HCT116 (cell line): Measurements from ENCODE around the gene CDHR5. TPM values are rescaled to one million over a fixed set of nuclear protein-coding genes. Genes with fewer than 3 reads are reported as not detected.

Source experiments
- ATAC-seq: fragments of 200-7000 bp; cut with Tn5 transposase; 2 replicates; pipeline ENCODE4 v1.9.1; 2020; ENCODE audit warnings: mild to moderate bottlenecking, moderate library complexity
- BruUV-seq: library from RNA; stranded (reverse); fragments of 400-500 nt; replicated peaks from 2 replicates; lab custom pipeline; 2021; lab: Mats Ljungman, UMichigan
- CTCF ChIA-PET: fragments of 300-600 bp; sonication (Branson Sonifier 250); formaldehyde crosslinking; loops from one replicate; lab custom pipeline; 2021; ENCODE audit warnings: antibody characterized with exemption; lab: Charles Lee
- POLR2A ChIA-PET: fragments of 300-600, 350-600 bp; sonication (Branson Sonifier 250); formaldehyde crosslinking; loops from one replicate; lab custom pipeline; 2021; ENCODE audit warnings: antibody characterized with exemption; lab: Charles Lee
- RAD21 ChIA-PET, 2 experiments: fragments of 300-600 bp; sonication (Branson Sonifier 250); formaldehyde crosslinking; loops; one replicate each; lab custom pipeline; 2023; ENCODE audit warnings: low total read pairs in 2 of 2; ENCODE audit not compliant: uncharacterized antibody in 2 of 2, unreplicated experiment in 2 of 2, low non-redundant PET in 1 of 2; lab: Charles Lee
- DNase-seq: peaks from one replicate; pipeline ENCODE4 v3.0.0-alpha.2; 2010; ENCODE audit warnings: low read depth, low spot score
- H2AFZ ChIP-seq: fragments of 200-600 bp; shearing (Covaris generic), sonication (generic); 2 replicates; pipeline ENCODE4 v1.6.1; 2017; ENCODE audit warnings: low read depth, mixed run types, mixed read lengths, antibody characterized with exemption, low read length; ENCODE audit not compliant: poor library complexity, severe bottlenecking
- H3K27ac ChIP-seq: 2 replicates; pipeline ENCODE4 v1.5.1; 2012; ENCODE audit warnings: low read depth, low read length
- H3K27me3 ChIP-seq: fragments of 200-600 bp; sonication (generic); 2 replicates; pipeline ENCODE4 v1.6.1; 2016; ENCODE audit warnings: mixed run types, low read length, mixed read lengths; ENCODE audit not compliant: insufficient read depth
- H3K36me3 ChIP-seq, 2 experiments: fragments of 200-500 bp in 1 of 2; fragments of 200-600 bp in 1 of 2; sonication (Bioruptor generic) in 1 of 2; sonication (generic) in 1 of 2; 2 replicates each; pipeline versions ENCODE4 v1.5.1 to v1.6.1; 2014 to 2016; ENCODE audit warnings: low read length in 2 of 2, inconsistent platforms in 1 of 2, mixed read lengths in 1 of 2, mixed run types in 1 of 2; ENCODE audit not compliant: insufficient read depth in 2 of 2, control insufficient read depth in 1 of 2
- H3K4me1 ChIP-seq, 2 experiments: fragments of 200-600 bp in 1 of 2; sonication (generic) in 1 of 2; 2 replicates each; pipeline versions ENCODE4 v1.5.1 to v1.6.1; 2012 to 2017; ENCODE audit warnings: low read length in 2 of 2, inconsistent platforms in 1 of 2, mild to moderate bottlenecking in 1 of 2, mixed read lengths in 1 of 2, mixed run types in 1 of 2, moderate library complexity in 1 of 2; ENCODE audit not compliant: insufficient read depth in 2 of 2, control insufficient read depth in 1 of 2
- H3K4me2 ChIP-seq: fragments of 200-600 bp; sonication (generic); 2 replicates; pipeline ENCODE4 v1.6.1; 2017; ENCODE audit warnings: mixed run types, low read length, mixed read lengths
- H3K4me3 ChIP-seq, 2 experiments: fragments of 200-600 bp in 1 of 2; sonication (generic) in 1 of 2; replicated peaks in 1 of 2; 2 replicates each; pipeline ENCODE4 v1.5.1; 2011 to 2016; ENCODE audit warnings: low read length in 2 of 2, control low read depth in 1 of 2, low read depth in 1 of 2, mild to moderate bottlenecking in 1 of 2, mixed read lengths in 1 of 2, mixed run types in 1 of 2
- H3K79me2 ChIP-seq: fragments of 200-600 bp; sonication (generic); 2 replicates; pipeline ENCODE4 v1.6.1; 2017; ENCODE audit warnings: mild to moderate bottlenecking, mixed run types, low read length, moderate library complexity, mixed read lengths; ENCODE audit not compliant: insufficient read depth
- H3K9ac ChIP-seq: fragments of 200-600 bp; sonication (generic); 2 replicates; pipeline ENCODE4 v1.6.1; 2016; ENCODE audit warnings: low read length, mixed read lengths
- H3K9me2 ChIP-seq: fragments of 200-600 bp; sonication (generic), shearing (Covaris generic); 2 replicates; pipeline ENCODE4 v1.6.1; 2017; ENCODE audit warnings: mixed run types, mild to moderate bottlenecking, moderate library complexity; ENCODE audit not compliant: insufficient read depth
- H3K9me3 ChIP-seq, 2 experiments: fragments of 200-500 bp in 1 of 2; fragments of 200-600 bp in 1 of 2; sonication (Bioruptor generic) in 1 of 2; sonication (generic) in 1 of 2; 2 replicates each; pipeline ENCODE4 v1.6.1; 2014 to 2017; ENCODE audit warnings: low read length in 2 of 2, mixed read lengths in 2 of 2, inconsistent platforms in 1 of 2, low read depth in 1 of 2, mild to moderate bottlenecking in 1 of 2, mixed run types in 1 of 2, moderate library complexity in 1 of 2; ENCODE audit not compliant: control insufficient read depth in 1 of 2, insufficient read depth in 1 of 2
- H4K20me1 ChIP-seq: fragments of 200-600 bp; sonication (generic), shearing (Covaris generic); 2 replicates; pipeline ENCODE4 v1.6.1; 2017; ENCODE audit warnings: mixed run types, mild to moderate bottlenecking, moderate library complexity; ENCODE audit not compliant: insufficient read depth
- ATF3 ChIP-seq: IDR thresholded peaks from 2 replicates; pipeline ENCODE4 v1.6.1; 2012
- EGR1 ChIP-seq: IDR thresholded peaks from 2 replicates; pipeline ENCODE4 v1.6.1; 2012; ENCODE audit warnings: low read depth
- ELF1 ChIP-seq: IDR thresholded peaks from 2 replicates; pipeline ENCODE4 v1.6.1; 2012; ENCODE audit warnings: low read depth, borderline replicate concordance
- JUND ChIP-seq: IDR thresholded peaks from 2 replicates; pipeline ENCODE4 v1.6.1; 2012
- MAX ChIP-seq: IDR thresholded peaks from 2 replicates; pipeline ENCODE4 v1.6.1; 2012
- POLR2AphosphoS5 ChIP-seq: IDR thresholded peaks from 2 replicates; pipeline ENCODE4 v1.6.1; 2011; ENCODE audit warnings: mild to moderate bottlenecking, low read depth, low read length, moderate library complexity
- RAD21 ChIP-seq: IDR thresholded peaks from 2 replicates; pipeline ENCODE4 v1.6.1; 2012; ENCODE audit warnings: low read depth, mild to moderate bottlenecking
- SRF ChIP-seq: IDR thresholded peaks from 2 replicates; pipeline ENCODE4 v1.6.1; 2012; ENCODE audit warnings: low read depth
- TCF7L2 ChIP-seq: IDR thresholded peaks from 2 replicates; pipeline ENCODE4 v1.7.0; 2011; ENCODE audit warnings: borderline replicate concordance, inconsistent platforms; ENCODE audit not compliant: insufficient read depth, insufficient read length; ENCODE audit errors: extremely low read depth
- ZFX ChIP-seq: fragments of 450-650 bp; IDR thresholded peaks from 2 replicates; pipeline ENCODE4 v1.6.1; 2017
- ZNF274 ChIP-seq: fragments of 200-500 bp; sonication (Bioruptor generic); IDR thresholded peaks from 2 replicates; pipeline ENCODE4 v1.6.1; 2014; ENCODE audit warnings: mild to moderate bottlenecking, low read depth, low read length, inconsistent platforms
- intact Hi-C: fragments of 100-400 bp; cut with micrococcal nuclease; formaldehyde crosslinking; loops from 2 replicates; pipeline ENCODE4 v1.10.0; 2022
- total RNA-seq: library from RNA; stranded (reverse); gene quantifications from one replicate; pipeline ENCODE4 v1.2.1, GENCODE V29; 2021; ENCODE audit not compliant: unreplicated experiment
- TF ChIP-seq, protein P1 (sequence below): IDR thresholded peaks from 2 replicates; pipeline ENCODE4 v1.6.1; 2012; ENCODE audit warnings: low read depth
- TF ChIP-seq, protein P2 (sequence below), 3 experiments: fragments of 200-600 bp in 1 of 3; sonication (generic) in 1 of 3; IDR thresholded peaks in 2 of 3; conservative IDR thresholded peaks in 1 of 3; 2 replicates each; pipeline ENCODE4 v1.5.1; 2012 to 2017; ENCODE audit warnings: low read depth in 2 of 3, low read length in 2 of 3, antibody characterized with exemption in 1 of 3, borderline replicate concordance in 1 of 3, control low read depth in 1 of 3, mild to moderate bottlenecking in 1 of 3, mixed read lengths in 1 of 3, mixed run types in 1 of 3, moderate library complexity in 1 of 3; ENCODE audit not compliant: insufficient read depth in 1 of 3

CDHR5 gene
- total RNA-seq, 1 experiment from 2014 or later, result not detected

GRCh38 chr11:571802-572185, 53.0 kb downstream of the CDHR5 start:
- Histone ChIP-seq H3K4me3 (no peak overlapping the region), H4K20me1 (no peaks in the 10 kb centered on the region), H3K9me2 (no peaks in the 10 kb centered on the region), H3K4me1 (peaks cover 9 to 44% of the 10 kb centered on the region in 2 experiments; a peak in 3 of 4 replicates), H3K9me3 (no peaks in the 10 kb centered on the region), H3K36me3 (no peaks in the 10 kb centered on the region), H3K27ac (peak overlapping the region; percentile 2; the same call in 1 of the 2 replicates), H3K27me3 (no peaks in the 10 kb centered on the region), H3K4me2 (no peak overlapping the region), H2AFZ (no peak overlapping the region), H3K79me2 (peaks cover 4% of the 10 kb centered on the region), H3K9ac (no peak overlapping the region)
- ChIA-PET CTCF (no interaction called here), POLR2A (no interaction called here), RAD21 (no interaction called here)
- TF ChIP-seq POLR2AphosphoS5, result 0 out of 2 replicates have a peak, but pooled peaks have one; percentile 15
- TF ChIP-seq RAD21, result no peak
- DNase-seq (no peak), ATAC-seq (no peak)
- BruUV-seq, result no TSS peak
- intact Hi-C loops, result no loop called here

DNA sequence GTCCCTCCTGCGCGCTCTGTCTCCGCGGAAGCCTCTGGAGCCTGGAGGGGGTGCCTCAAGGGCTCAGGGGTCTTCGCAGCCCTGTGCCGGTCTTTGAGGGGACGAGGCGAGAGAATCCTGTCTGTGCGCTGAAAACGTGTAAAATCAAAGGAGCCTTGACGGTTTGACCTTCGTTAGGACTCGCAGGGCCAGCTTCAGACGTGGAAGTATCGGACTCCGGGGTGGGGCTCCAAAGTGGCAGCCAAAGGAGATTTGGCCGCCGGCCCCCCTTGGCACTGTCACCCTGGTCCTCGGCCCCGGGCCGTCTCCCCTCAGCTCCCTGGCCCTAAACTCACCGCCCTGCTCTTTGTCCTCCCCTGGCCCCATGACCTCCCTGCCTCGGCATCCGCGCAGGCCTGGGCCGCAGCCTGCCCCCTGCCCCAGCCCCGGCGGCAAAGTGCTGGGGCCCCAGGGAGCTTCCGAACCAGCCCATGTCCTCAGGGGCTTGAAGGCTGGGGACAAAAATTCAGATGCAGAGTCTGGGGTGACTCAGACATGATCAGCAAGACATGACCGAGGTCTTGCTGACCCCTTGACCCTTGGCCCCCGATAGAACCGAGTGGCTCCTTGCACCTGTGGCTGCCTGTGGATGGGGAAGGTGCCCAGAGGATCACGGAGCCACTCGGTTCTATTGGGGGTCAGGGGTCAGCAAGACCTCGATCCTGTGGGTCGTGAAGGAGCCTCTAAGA, 55.4 kb downstream of the CDHR5 start:
- Histone ChIP-seq H3K4me2 (peak overlapping the region; percentile 83), H4K20me1 (no peaks in the 10 kb centered on the region), H2AFZ (no peak overlapping the region), H3K9me2 (no peaks in the 10 kb centered on the region), H3K36me3 (no peaks in the 10 kb centered on the region), H3K9me3 (no peaks in the 10 kb centered on the region), H3K4me1 (peaks cover 9 to 45% of the 10 kb centered on the region in 2 experiments; a peak in 3 of 4 replicates), H3K27ac (peak overlapping the region; percentile 96), H3K27me3 (no peaks in the 10 kb centered on the region), H3K4me3 (peak overlapping the region; percentile 64 to 71), H3K9ac (peak overlapping the region; percentile 82), H3K79me2 (no peaks in the 10 kb centered on the region)
- intact Hi-C loops, result no loop called here
- RAD21 ChIA-PET, result no interaction called here
- TF ChIP-seq SRF (no peak), TCF7L2 (no peak), POLR2AphosphoS5 (no peak), RAD21 (no peak), JUND (no peak), ELF1 (no peak), MAX (no peak), ZNF274 (no peak), ATF3 (no peak), ZFX (no peak), EGR1 (no peak)
- TF ChIP-seq, protein P1, sequence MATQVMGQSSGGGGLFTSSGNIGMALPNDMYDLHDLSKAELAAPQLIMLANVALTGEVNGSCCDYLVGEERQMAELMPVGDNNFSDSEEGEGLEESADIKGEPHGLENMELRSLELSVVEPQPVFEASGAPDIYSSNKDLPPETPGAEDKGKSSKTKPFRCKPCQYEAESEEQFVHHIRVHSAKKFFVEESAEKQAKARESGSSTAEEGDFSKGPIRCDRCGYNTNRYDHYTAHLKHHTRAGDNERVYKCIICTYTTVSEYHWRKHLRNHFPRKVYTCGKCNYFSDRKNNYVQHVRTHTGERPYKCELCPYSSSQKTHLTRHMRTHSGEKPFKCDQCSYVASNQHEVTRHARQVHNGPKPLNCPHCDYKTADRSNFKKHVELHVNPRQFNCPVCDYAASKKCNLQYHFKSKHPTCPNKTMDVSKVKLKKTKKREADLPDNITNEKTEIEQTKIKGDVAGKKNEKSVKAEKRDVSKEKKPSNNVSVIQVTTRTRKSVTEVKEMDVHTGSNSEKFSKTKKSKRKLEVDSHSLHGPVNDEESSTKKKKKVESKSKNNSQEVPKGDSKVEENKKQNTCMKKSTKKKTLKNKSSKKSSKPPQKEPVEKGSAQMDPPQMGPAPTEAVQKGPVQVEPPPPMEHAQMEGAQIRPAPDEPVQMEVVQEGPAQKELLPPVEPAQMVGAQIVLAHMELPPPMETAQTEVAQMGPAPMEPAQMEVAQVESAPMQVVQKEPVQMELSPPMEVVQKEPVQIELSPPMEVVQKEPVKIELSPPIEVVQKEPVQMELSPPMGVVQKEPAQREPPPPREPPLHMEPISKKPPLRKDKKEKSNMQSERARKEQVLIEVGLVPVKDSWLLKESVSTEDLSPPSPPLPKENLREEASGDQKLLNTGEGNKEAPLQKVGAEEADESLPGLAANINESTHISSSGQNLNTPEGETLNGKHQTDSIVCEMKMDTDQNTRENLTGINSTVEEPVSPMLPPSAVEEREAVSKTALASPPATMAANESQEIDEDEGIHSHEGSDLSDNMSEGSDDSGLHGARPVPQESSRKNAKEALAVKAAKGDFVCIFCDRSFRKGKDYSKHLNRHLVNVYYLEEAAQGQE, result no peak
- TF ChIP-seq, protein P2, sequence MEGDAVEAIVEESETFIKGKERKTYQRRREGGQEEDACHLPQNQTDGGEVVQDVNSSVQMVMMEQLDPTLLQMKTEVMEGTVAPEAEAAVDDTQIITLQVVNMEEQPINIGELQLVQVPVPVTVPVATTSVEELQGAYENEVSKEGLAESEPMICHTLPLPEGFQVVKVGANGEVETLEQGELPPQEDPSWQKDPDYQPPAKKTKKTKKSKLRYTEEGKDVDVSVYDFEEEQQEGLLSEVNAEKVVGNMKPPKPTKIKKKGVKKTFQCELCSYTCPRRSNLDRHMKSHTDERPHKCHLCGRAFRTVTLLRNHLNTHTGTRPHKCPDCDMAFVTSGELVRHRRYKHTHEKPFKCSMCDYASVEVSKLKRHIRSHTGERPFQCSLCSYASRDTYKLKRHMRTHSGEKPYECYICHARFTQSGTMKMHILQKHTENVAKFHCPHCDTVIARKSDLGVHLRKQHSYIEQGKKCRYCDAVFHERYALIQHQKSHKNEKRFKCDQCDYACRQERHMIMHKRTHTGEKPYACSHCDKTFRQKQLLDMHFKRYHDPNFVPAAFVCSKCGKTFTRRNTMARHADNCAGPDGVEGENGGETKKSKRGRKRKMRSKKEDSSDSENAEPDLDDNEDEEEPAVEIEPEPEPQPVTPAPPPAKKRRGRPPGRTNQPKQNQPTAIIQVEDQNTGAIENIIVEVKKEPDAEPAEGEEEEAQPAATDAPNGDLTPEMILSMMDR (IDR thresholded peaks at IDR 0.05 in 2 of 3, conservative IDR thresholded peaks at IDR 0.05 in 1 of 3; ENCODE audit: borderline replicate concordance in 1 of 3, insufficient read depth in 1 of 3, low read depth in 2 of 3, low read length in 2 of 3), result no peak
- no peak for DNase-seq
- POLR2A ChIA-PET, result no interaction called here
- ATAC-seq, result no peak
- BruUV-seq, result TSS peak; percentile 90
- CTCF ChIA-PET, result no interaction called here
